ENCODE results near the gene CYP26C1. TPM values are rescaled to one million over a fixed set of nuclear protein-coding genes. Genes with fewer than 3 reads are reported as not detected.

Gene CYP26C1
- total RNA-seq, 3 donors from 2014 or later (not counting 1 experiment from before 2014, with no cell fraction given), result 0.09 TPM; not detected in 2

- ATAC-seq (no peak), DNase-seq (no peak)
- no peak overlapping the region for H3K4me3 ChIP-seq (ENCODE audit: low read length)
- Mint-ChIP-seq H3K9me3 (no peaks in the 10 kb centered on the region), H3K27me3 (ENCODE audit: low read depth in 2 of 2) (peaks cover 9 to 39% of the 10 kb centered on the region in 2 donors), H3K27ac (no peak overlapping the region), H3K4me3 (no peak overlapping the region), H3K4me1 (peaks cover 4 to 5% of the 10 kb centered on the region in 2 donors), H3K36me3 (no peaks in the 10 kb centered on the region)
- H3K27ac ChIP-seq (ENCODE audit: low read length), result no peak overlapping the region
- peaks cover 3% of the 10 kb centered on the region for H3K27me3 ChIP-seq (ENCODE audit: control insufficient read depth, insufficient read depth, low read length)
- H3K9me3 ChIP-seq (ENCODE audit: control insufficient read depth, insufficient read depth, low read length), result no peaks in the 10 kb centered on the region
- H3K4me1 ChIP-seq (ENCODE audit: control insufficient read depth, insufficient read depth, low read length), result peaks cover 3% of the 10 kb centered on the region
- no peak for TF ChIP-seq CTCF (IDR thresholded peaks at IDR 0.05)
- H3K36me3 ChIP-seq (ENCODE audit: control insufficient read depth, insufficient read depth, low read length), result no peaks in the 10 kb centered on the region
- WGBS (ENCODE audit: insufficient coverage), result 74% methylated on average over 9 of the region's 10 CpGs
- intact Hi-C loops (cut with micrococcal nuclease), result loop anchor here (5.0 kb wide), 1 partner anchor 430 kb away; no protein-coding TSS in a partner anchor
Observed at GRCh38 chr10:93081834-93082233, 21.2 kb downstream of the CYP26C1 start.

- no peak overlapping the region for H3K4me3 Mint-ChIP-seq
- 88% methylated on average over 7 of the region's 7 CpGs for WGBS (ENCODE audit: insufficient coverage)
- intact Hi-C loops (cut with micrococcal nuclease), result loop anchor here (5.0 kb wide), 1 partner anchor 428 kb away; no protein-coding TSS in a partner anchor
- H3K9me3 Mint-ChIP-seq, result no peaks in the 10 kb centered on the region
- Histone ChIP-seq H3K36me3 (ENCODE audit: control insufficient read depth, insufficient read depth, low read length) (no peaks in the 10 kb centered on the region), H3K4me3 (ENCODE audit: low read length) (no peak overlapping the region), H3K27me3 (ENCODE audit: control insufficient read depth, insufficient read depth, low read length) (no peaks in the 10 kb centered on the region), H3K4me1 (ENCODE audit: control insufficient read depth, insufficient read depth, low read length) (peaks cover 3% of the 10 kb centered on the region), H3K27ac (ENCODE audit: low read length) (no peak overlapping the region), H3K9me3 (ENCODE audit: control insufficient read depth, insufficient read depth, low read length) (no peaks in the 10 kb centered on the region)
- H3K27ac Mint-ChIP-seq, result no peak overlapping the region
- H3K4me1 Mint-ChIP-seq, result peaks cover 4 to 5% of the 10 kb centered on the region in 2 donors
- DNase-seq, result no peak
- H3K36me3 Mint-ChIP-seq, result no peaks in the 10 kb centered on the region
- ATAC-seq, result no peak
- no peak for TF ChIP-seq CTCF (IDR thresholded peaks at IDR 0.05)
- peaks cover 12 to 33% of the 10 kb centered on the region in 2 donors for H3K27me3 Mint-ChIP-seq (ENCODE audit: low read depth in 2 of 2)
Observed at GRCh38 chr10:93083743-93084539, 23.3 kb downstream of the CYP26C1 start.

GRCh38 chr10:93085272-93085859, 24.8 kb downstream of the CYP26C1 start:
- Histone ChIP-seq H3K36me3 (ENCODE audit: control insufficient read depth, insufficient read depth, low read length) (no peaks in the 10 kb centered on the region), H3K4me3 (ENCODE audit: low read length) (no peak overlapping the region), H3K9me3 (ENCODE audit: control insufficient read depth, insufficient read depth, low read length) (no peaks in the 10 kb centered on the region), H3K4me1 (ENCODE audit: control insufficient read depth, insufficient read depth, low read length) (no peaks in the 10 kb centered on the region), H3K27me3 (ENCODE audit: control insufficient read depth, insufficient read depth, low read length) (no peaks in the 10 kb centered on the region), H3K27ac (ENCODE audit: low read length) (no peak overlapping the region)
- Mint-ChIP-seq H3K9me3 (no peaks in the 10 kb centered on the region), H3K4me3 (no peak overlapping the region), H3K4me1 (peaks cover 0 to under 1% of the 10 kb centered on the region in 2 donors), H3K27ac (no peak overlapping the region), H3K27me3 (ENCODE audit: low read depth in 2 of 2) (peaks cover 8 to 20% of the 10 kb centered on the region in 2 donors), H3K36me3 (no peaks in the 10 kb centered on the region)
- DNase-seq (no peak), ATAC-seq (no peak)
- TF ChIP-seq CTCF (IDR thresholded peaks at IDR 0.05), result no peak
- intact Hi-C loops (cut with micrococcal nuclease), result no loop called here
- 80% methylated on average over 2 of the region's 4 CpGs for WGBS (ENCODE audit: insufficient coverage)
